HCT116 (cell line): ENCODE measurements around the gene DNAJC18. TPM values are rescaled to one million over a fixed set of nuclear protein-coding genes. Genes with fewer than 3 reads are reported as not detected.
A peak's percentile ranks its signal among the peaks of the same experiment; 100 is the strongest.

Experiments used
- ATAC-seq: fragments of 200-7000 bp; cut with Tn5 transposase; 2 replicates; pipeline ENCODE4 v1.9.1; 2020; ENCODE audit warnings: mild to moderate bottlenecking, moderate library complexity
- BruUV-seq: library from RNA; stranded (reverse); fragments of 400-500 nt; replicated peaks from 2 replicates; lab custom pipeline; 2021; lab: Mats Ljungman, UMichigan
- CTCF ChIA-PET: fragments of 300-600 bp; sonication (Branson Sonifier 250); formaldehyde crosslinking; loops from one replicate; lab custom pipeline; 2021; ENCODE audit warnings: antibody characterized with exemption; lab: Charles Lee
- POLR2A ChIA-PET: fragments of 300-600, 350-600 bp; sonication (Branson Sonifier 250); formaldehyde crosslinking; loops from one replicate; lab custom pipeline; 2021; ENCODE audit warnings: antibody characterized with exemption; lab: Charles Lee
- RAD21 ChIA-PET, 2 experiments: fragments of 300-600 bp; sonication (Branson Sonifier 250); formaldehyde crosslinking; loops; one replicate each; lab custom pipeline; 2023; ENCODE audit warnings: low total read pairs in 2 of 2; ENCODE audit not compliant: uncharacterized antibody in 2 of 2, unreplicated experiment in 2 of 2, low non-redundant PET in 1 of 2; lab: Charles Lee
- DNase-seq: peaks from one replicate; pipeline ENCODE4 v3.0.0-alpha.2; 2010; ENCODE audit warnings: low read depth, low spot score
- H2AFZ ChIP-seq: fragments of 200-600 bp; shearing (Covaris generic), sonication (generic); 2 replicates; pipeline ENCODE4 v1.6.1; 2017; ENCODE audit warnings: low read depth, mixed run types, mixed read lengths, antibody characterized with exemption, low read length; ENCODE audit not compliant: poor library complexity, severe bottlenecking
- H3K27ac ChIP-seq: 2 replicates; pipeline ENCODE4 v1.5.1; 2012; ENCODE audit warnings: low read depth, low read length
- H3K27me3 ChIP-seq: fragments of 200-600 bp; sonication (generic); 2 replicates; pipeline ENCODE4 v1.6.1; 2016; ENCODE audit warnings: mixed run types, low read length, mixed read lengths; ENCODE audit not compliant: insufficient read depth
- H3K36me3 ChIP-seq, 2 experiments: fragments of 200-500 bp in 1 of 2; fragments of 200-600 bp in 1 of 2; sonication (Bioruptor generic) in 1 of 2; sonication (generic) in 1 of 2; 2 replicates each; pipeline versions ENCODE4 v1.5.1 to v1.6.1; 2014 to 2016; ENCODE audit warnings: low read length in 2 of 2, inconsistent platforms in 1 of 2, mixed read lengths in 1 of 2, mixed run types in 1 of 2; ENCODE audit not compliant: insufficient read depth in 2 of 2, control insufficient read depth in 1 of 2
- H3K4me1 ChIP-seq, 2 experiments: fragments of 200-600 bp in 1 of 2; sonication (generic) in 1 of 2; 2 replicates each; pipeline versions ENCODE4 v1.5.1 to v1.6.1; 2012 to 2017; ENCODE audit warnings: low read length in 2 of 2, inconsistent platforms in 1 of 2, mild to moderate bottlenecking in 1 of 2, mixed read lengths in 1 of 2, mixed run types in 1 of 2, moderate library complexity in 1 of 2; ENCODE audit not compliant: insufficient read depth in 2 of 2, control insufficient read depth in 1 of 2
- H3K4me2 ChIP-seq: fragments of 200-600 bp; sonication (generic); 2 replicates; pipeline ENCODE4 v1.6.1; 2017; ENCODE audit warnings: mixed run types, low read length, mixed read lengths
- H3K4me3 ChIP-seq, 2 experiments: fragments of 200-600 bp in 1 of 2; sonication (generic) in 1 of 2; replicated peaks in 1 of 2; 2 replicates each; pipeline ENCODE4 v1.5.1; 2011 to 2016; ENCODE audit warnings: low read length in 2 of 2, control low read depth in 1 of 2, low read depth in 1 of 2, mild to moderate bottlenecking in 1 of 2, mixed read lengths in 1 of 2, mixed run types in 1 of 2
- H3K79me2 ChIP-seq: fragments of 200-600 bp; sonication (generic); 2 replicates; pipeline ENCODE4 v1.6.1; 2017; ENCODE audit warnings: mild to moderate bottlenecking, mixed run types, low read length, moderate library complexity, mixed read lengths; ENCODE audit not compliant: insufficient read depth
- H3K9ac ChIP-seq: fragments of 200-600 bp; sonication (generic); 2 replicates; pipeline ENCODE4 v1.6.1; 2016; ENCODE audit warnings: low read length, mixed read lengths
- H3K9me2 ChIP-seq: fragments of 200-600 bp; sonication (generic), shearing (Covaris generic); 2 replicates; pipeline ENCODE4 v1.6.1; 2017; ENCODE audit warnings: mixed run types, mild to moderate bottlenecking, moderate library complexity; ENCODE audit not compliant: insufficient read depth
- H3K9me3 ChIP-seq, 2 experiments: fragments of 200-500 bp in 1 of 2; fragments of 200-600 bp in 1 of 2; sonication (Bioruptor generic) in 1 of 2; sonication (generic) in 1 of 2; 2 replicates each; pipeline ENCODE4 v1.6.1; 2014 to 2017; ENCODE audit warnings: low read length in 2 of 2, mixed read lengths in 2 of 2, inconsistent platforms in 1 of 2, low read depth in 1 of 2, mild to moderate bottlenecking in 1 of 2, mixed run types in 1 of 2, moderate library complexity in 1 of 2; ENCODE audit not compliant: control insufficient read depth in 1 of 2, insufficient read depth in 1 of 2
- H4K20me1 ChIP-seq: fragments of 200-600 bp; sonication (generic), shearing (Covaris generic); 2 replicates; pipeline ENCODE4 v1.6.1; 2017; ENCODE audit warnings: mixed run types, mild to moderate bottlenecking, moderate library complexity; ENCODE audit not compliant: insufficient read depth
- ELF1 ChIP-seq: IDR thresholded peaks from 2 replicates; pipeline ENCODE4 v1.6.1; 2012; ENCODE audit warnings: low read depth, borderline replicate concordance
- MAX ChIP-seq: IDR thresholded peaks from 2 replicates; pipeline ENCODE4 v1.6.1; 2012
- POLR2A ChIP-seq: IDR thresholded peaks from 2 replicates; pipeline ENCODE4 v1.7.0; 2011; ENCODE audit warnings: borderline replicate concordance; ENCODE audit not compliant: insufficient read depth, insufficient read length; ENCODE audit errors: extremely low read depth
- POLR2AphosphoS5 ChIP-seq: IDR thresholded peaks from 2 replicates; pipeline ENCODE4 v1.6.1; 2011; ENCODE audit warnings: mild to moderate bottlenecking, low read depth, low read length, moderate library complexity
- SP1 ChIP-seq: IDR thresholded peaks from 2 replicates; pipeline ENCODE4 v1.6.1; 2012; ENCODE audit warnings: low read depth
- TCF7L2 ChIP-seq: IDR thresholded peaks from 2 replicates; pipeline ENCODE4 v1.7.0; 2011; ENCODE audit warnings: borderline replicate concordance, inconsistent platforms; ENCODE audit not compliant: insufficient read depth, insufficient read length; ENCODE audit errors: extremely low read depth
- ZFX ChIP-seq: fragments of 450-650 bp; IDR thresholded peaks from 2 replicates; pipeline ENCODE4 v1.6.1; 2017
- ZNF274 ChIP-seq: fragments of 200-500 bp; sonication (Bioruptor generic); IDR thresholded peaks from 2 replicates; pipeline ENCODE4 v1.6.1; 2014; ENCODE audit warnings: mild to moderate bottlenecking, low read depth, low read length, inconsistent platforms
- intact Hi-C: fragments of 100-400 bp; cut with micrococcal nuclease; formaldehyde crosslinking; loops from 2 replicates; pipeline ENCODE4 v1.10.0; 2022
- total RNA-seq: library from RNA; stranded (reverse); gene quantifications from one replicate; pipeline ENCODE4 v1.2.1, GENCODE V29; 2021; ENCODE audit not compliant: unreplicated experiment

DNAJC18 gene
- total RNA-seq, 1 experiment from 2014 or later, result 5.7 TPM

- no peaks in the 10 kb centered on the region for H3K79me2 ChIP-seq
- peak within 1 kb of the TSS; percentile 40 to 54 for H3K4me3 ChIP-seq
- TF ChIP-seq POLR2AphosphoS5 (peak; percentile 66), SP1 (peak; percentile 25; the same call in 1 of the 2 replicates), ZFX (peak; percentile 54), POLR2A (peak; percentile 55), ZNF274 (no peak), ELF1 (no peak), TCF7L2 (no peak), MAX (peak; percentile 30; the same call in 1 of the 2 replicates)
- no peaks in the 10 kb centered on the region for H3K9me2 ChIP-seq
- peak within 1 kb of the TSS; percentile 94 for H3K27ac ChIP-seq
- H4K20me1 ChIP-seq, result no peaks in the 10 kb centered on the region
- DNase-seq (peak; percentile 71), ATAC-seq (peak; percentile 76)
- peak within 1 kb of the TSS; percentile 68 for H3K4me2 ChIP-seq
- ChIA-PET POLR2A (interaction anchor here (0.8 to 1.5 kb wide), 5 partner anchors 8 to 79 kb away, joined by 3 to 7 read pairs (median 3); partner anchors contain the start of genes DNAJC18 and UBE2D2), CTCF (interaction anchor here (0.6 to 1.8 kb wide), 3 partner anchors 31 to 1454 kb away, joined by 3 to 8 read pairs (median 4); no protein-coding TSS in a partner anchor), RAD21 (interaction anchor here in 1 of 2 experiments (1.3 kb wide), 1 partner anchor 31 kb away, joined by 3 read pairs; no protein-coding TSS in a partner anchor)
- H3K4me1 ChIP-seq, result peaks cover 26 to 30% of the 10 kb centered on the region in 2 experiments
- H2AFZ ChIP-seq, result peak within 1 kb of the TSS; percentile 73
- intact Hi-C loops, result no loop called here
- TSS peak; percentile 51 for BruUV-seq
- H3K9me3 ChIP-seq, result no peaks in the 10 kb centered on the region
- H3K27me3 ChIP-seq, result no peaks in the 10 kb centered on the region
- H3K36me3 ChIP-seq, result 0 out of 4 replicates have a peak, but pooled peaks cover 0 to 2% of the 10 kb centered on the region in 2 experiments
- peak within 1 kb of the TSS; percentile 61 for H3K9ac ChIP-seq
Observed at GRCh38 chr5:139482050-139482889, 42.9 kb upstream of the DNAJC18 start, which contains the start of gene STING1. Gene STING1 (minus strand): TSS chr5:139482758. CDS start chr5:139481704, 1,054 bp downstream.
